GM12878 (cell line): ENCODE measurements around the gene ZNF467.

Source experiments
- ATF7 ChIP-seq: fragments of 450-650 bp; IDR thresholded peaks from 2 replicates; pipeline ENCODE4 v1.6.1; 2016; ENCODE audit warnings: low read depth, mild to moderate bottlenecking
- NFIC ChIP-seq: IDR thresholded peaks from 2 replicates; pipeline ENCODE4 v1.6.1; 2012; ENCODE audit warnings: low read depth, mild to moderate bottlenecking, inconsistent platforms, low read length, moderate library complexity
- SRF ChIP-seq, 2 experiments: IDR thresholded peaks; 2 replicates each; pipeline ENCODE4 v1.6.1; 2011; ENCODE audit warnings: low read depth in 2 of 2, low read length in 2 of 2, mild to moderate bottlenecking in 1 of 2, moderate library complexity in 1 of 2
- TARDBP ChIP-seq: IDR thresholded peaks from 2 replicates; pipeline ENCODE4 v1.6.1; 2016; ENCODE audit warnings: borderline replicate concordance

DNA sequence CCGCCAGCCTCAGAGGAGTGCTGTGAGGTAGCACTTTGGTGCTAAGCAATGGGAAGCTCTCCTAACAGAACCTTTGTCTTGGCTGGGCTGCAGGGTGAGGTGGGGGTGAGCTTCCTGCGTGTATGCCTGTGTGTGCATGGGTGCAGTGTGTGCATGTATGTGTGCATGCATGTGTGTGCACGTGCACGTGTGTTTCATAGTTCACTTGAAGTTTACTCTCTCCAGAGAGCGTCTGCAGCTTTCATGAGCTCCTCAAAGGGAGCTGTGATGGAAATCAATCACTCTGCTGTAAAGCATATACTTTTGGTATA, 4.9 kb upstream of the ZNF467 start:
- TF ChIP-seq TARDBP = no peak
- TF ChIP-seq NFIC = no peak
- TF ChIP-seq SRF (IDR thresholded peaks at IDR 0.05; ENCODE audit: low read depth in 2 of 2, low read length in 2 of 2) = no peak
- no peak for TF ChIP-seq ATF7
